Panc1 (cell line): Measurements from ENCODE around the gene SNRK.

Experiments
- SIN3A ChIP-seq: IDR thresholded peaks from 2 replicates; pipeline ENCODE4 v1.6.1; 2012; ENCODE audit warnings: low read depth, mild to moderate bottlenecking, low read length, moderate library complexity, borderline replicate concordance; ENCODE audit not compliant: insufficient read depth
- TF ChIP-seq, protein P1 (sequence below): fragments of 450-650 bp; IDR thresholded peaks from 2 replicates; pipeline ENCODE4 v1.5.1; 2017; ENCODE audit warnings: mild to moderate bottlenecking
- TF ChIP-seq, protein P2 (sequence below), 2 experiments: IDR thresholded peaks; 2 replicates each; pipeline ENCODE4 v1.6.1; 2011 to 2012; ENCODE audit warnings: low read depth in 2 of 2, control low read depth in 1 of 2, low read length in 1 of 2, mild to moderate bottlenecking in 1 of 2, moderate library complexity in 1 of 2; ENCODE audit not compliant: insufficient read depth in 1 of 2

DNA sequence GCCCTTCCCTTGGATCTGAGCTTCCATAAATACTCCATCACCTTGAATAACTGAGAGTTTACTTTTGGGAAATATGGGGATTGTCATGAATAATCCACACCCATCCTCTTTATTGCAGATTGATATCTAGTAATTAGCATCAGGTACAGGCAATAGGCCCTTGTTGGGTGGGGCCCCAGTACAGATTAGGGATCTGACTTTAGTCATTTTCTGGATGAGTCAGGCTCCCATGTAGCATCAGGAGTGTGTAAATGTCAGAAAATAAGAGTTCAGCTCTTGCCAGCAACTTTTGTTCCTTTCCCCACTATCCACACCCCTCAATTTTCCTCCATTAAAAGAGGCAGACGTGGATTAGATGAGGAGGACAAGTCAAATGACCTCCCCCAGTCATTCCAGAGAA is 17.7 kb upstream of the SNRK start:
- TF ChIP-seq, protein P1, sequence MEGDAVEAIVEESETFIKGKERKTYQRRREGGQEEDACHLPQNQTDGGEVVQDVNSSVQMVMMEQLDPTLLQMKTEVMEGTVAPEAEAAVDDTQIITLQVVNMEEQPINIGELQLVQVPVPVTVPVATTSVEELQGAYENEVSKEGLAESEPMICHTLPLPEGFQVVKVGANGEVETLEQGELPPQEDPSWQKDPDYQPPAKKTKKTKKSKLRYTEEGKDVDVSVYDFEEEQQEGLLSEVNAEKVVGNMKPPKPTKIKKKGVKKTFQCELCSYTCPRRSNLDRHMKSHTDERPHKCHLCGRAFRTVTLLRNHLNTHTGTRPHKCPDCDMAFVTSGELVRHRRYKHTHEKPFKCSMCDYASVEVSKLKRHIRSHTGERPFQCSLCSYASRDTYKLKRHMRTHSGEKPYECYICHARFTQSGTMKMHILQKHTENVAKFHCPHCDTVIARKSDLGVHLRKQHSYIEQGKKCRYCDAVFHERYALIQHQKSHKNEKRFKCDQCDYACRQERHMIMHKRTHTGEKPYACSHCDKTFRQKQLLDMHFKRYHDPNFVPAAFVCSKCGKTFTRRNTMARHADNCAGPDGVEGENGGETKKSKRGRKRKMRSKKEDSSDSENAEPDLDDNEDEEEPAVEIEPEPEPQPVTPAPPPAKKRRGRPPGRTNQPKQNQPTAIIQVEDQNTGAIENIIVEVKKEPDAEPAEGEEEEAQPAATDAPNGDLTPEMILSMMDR, result no peak
- TF ChIP-seq, protein P2, sequence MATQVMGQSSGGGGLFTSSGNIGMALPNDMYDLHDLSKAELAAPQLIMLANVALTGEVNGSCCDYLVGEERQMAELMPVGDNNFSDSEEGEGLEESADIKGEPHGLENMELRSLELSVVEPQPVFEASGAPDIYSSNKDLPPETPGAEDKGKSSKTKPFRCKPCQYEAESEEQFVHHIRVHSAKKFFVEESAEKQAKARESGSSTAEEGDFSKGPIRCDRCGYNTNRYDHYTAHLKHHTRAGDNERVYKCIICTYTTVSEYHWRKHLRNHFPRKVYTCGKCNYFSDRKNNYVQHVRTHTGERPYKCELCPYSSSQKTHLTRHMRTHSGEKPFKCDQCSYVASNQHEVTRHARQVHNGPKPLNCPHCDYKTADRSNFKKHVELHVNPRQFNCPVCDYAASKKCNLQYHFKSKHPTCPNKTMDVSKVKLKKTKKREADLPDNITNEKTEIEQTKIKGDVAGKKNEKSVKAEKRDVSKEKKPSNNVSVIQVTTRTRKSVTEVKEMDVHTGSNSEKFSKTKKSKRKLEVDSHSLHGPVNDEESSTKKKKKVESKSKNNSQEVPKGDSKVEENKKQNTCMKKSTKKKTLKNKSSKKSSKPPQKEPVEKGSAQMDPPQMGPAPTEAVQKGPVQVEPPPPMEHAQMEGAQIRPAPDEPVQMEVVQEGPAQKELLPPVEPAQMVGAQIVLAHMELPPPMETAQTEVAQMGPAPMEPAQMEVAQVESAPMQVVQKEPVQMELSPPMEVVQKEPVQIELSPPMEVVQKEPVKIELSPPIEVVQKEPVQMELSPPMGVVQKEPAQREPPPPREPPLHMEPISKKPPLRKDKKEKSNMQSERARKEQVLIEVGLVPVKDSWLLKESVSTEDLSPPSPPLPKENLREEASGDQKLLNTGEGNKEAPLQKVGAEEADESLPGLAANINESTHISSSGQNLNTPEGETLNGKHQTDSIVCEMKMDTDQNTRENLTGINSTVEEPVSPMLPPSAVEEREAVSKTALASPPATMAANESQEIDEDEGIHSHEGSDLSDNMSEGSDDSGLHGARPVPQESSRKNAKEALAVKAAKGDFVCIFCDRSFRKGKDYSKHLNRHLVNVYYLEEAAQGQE (IDR thresholded peaks at IDR 0.05; ENCODE audit: insufficient read depth in 1 of 2, low read depth in 2 of 2, low read length in 1 of 2), result no peak
- TF ChIP-seq SIN3A, result no peak
